Measurements from ENCODE around the gene TRIM2.

DNA sequence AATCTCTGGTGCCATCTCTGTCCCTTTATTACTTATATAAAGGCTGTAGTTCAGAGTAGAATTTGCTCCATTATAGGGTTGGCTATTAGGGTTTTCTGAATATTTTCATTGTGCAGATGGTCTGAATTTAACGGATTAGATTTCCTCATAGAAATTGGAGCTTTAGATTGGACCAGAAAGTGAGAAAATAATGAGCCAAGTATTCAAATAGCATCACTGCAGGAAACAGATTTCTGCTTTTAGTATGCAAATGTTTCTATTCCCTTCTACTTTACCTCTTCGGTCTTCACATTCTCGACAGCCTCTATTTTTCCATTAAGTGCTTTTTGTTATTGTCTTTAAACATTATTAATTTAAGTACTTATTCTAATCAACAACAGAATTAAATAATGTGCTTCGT lies 55.4 kb downstream of the TRIM2 start:
- TF ChIP-seq, protein P1, sequence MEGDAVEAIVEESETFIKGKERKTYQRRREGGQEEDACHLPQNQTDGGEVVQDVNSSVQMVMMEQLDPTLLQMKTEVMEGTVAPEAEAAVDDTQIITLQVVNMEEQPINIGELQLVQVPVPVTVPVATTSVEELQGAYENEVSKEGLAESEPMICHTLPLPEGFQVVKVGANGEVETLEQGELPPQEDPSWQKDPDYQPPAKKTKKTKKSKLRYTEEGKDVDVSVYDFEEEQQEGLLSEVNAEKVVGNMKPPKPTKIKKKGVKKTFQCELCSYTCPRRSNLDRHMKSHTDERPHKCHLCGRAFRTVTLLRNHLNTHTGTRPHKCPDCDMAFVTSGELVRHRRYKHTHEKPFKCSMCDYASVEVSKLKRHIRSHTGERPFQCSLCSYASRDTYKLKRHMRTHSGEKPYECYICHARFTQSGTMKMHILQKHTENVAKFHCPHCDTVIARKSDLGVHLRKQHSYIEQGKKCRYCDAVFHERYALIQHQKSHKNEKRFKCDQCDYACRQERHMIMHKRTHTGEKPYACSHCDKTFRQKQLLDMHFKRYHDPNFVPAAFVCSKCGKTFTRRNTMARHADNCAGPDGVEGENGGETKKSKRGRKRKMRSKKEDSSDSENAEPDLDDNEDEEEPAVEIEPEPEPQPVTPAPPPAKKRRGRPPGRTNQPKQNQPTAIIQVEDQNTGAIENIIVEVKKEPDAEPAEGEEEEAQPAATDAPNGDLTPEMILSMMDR (conservative IDR thresholded peaks at IDR 0.05; ENCODE audit: low read depth, low read length) = no peak
- no peak for TF ChIP-seq EZH2 (IDR thresholded peaks at IDR 0.05; ENCODE audit: borderline replicate concordance, low read depth, low read length, poor library complexity, severe bottlenecking)

Data from A673 (cell line).